ENCODE results near the gene DENND1A. TPM values are rescaled to one million over a fixed set of nuclear protein-coding genes. Genes with fewer than 3 reads are reported as not detected.

The DENND1A gene
- total and polyA plus RNA-seq, 2 experiments from 2014 or later = 13.1 to 14.5 TPM

DNA sequence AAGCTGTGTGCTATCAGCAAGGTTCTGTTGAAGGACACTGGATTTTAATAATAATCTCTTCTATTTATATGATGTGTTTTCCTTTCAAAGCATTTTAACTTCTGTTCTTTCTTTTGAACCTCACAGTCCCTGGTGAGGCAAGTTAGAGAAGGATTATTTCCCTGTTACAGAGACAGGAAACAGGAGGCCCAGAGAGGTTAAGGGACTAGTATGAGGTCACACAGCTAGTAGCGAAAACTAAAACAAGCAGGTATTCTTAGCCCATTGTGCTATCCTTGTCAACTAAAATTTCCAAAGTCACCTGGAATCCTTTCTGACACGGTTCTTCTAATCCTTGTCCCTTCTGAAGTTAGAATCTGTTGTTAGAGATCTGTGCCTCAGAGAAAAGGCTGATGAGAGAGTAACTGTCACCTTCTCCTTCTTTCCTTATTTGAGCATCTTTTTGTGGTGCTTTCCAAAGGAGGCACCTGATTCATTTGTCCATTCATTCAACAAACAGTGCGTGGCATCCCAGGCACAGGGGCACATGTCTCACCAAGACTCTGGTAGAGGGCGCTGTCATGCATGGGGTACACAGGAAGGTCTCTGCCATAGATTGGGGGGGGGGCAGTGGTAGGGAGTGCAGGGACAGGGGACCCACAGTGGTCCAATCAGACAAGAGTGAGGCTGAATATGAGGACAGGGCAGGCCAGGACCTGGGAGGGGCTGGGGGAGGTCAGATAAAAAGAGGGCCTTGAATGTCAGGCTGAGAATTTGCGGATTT is 512.5 kb downstream of the DENND1A start:
- DNase-seq (ENCODE audit: low read depth in 1 of 2, low spot score in 1 of 2) = no peak
- Histone ChIP-seq H3K36me3 (no peaks in the 10 kb centered on the region), H3K4me3 (no peak overlapping the region), H3K27ac (no peak overlapping the region), H3K27me3 (no peaks in the 10 kb centered on the region), H3K4me1 (ENCODE audit: low read depth) (peaks cover 17% of the 10 kb centered on the region), H3K9me3 (ENCODE audit: low read depth) (no peaks in the 10 kb centered on the region)
- TF ChIP-seq, protein P1, sequence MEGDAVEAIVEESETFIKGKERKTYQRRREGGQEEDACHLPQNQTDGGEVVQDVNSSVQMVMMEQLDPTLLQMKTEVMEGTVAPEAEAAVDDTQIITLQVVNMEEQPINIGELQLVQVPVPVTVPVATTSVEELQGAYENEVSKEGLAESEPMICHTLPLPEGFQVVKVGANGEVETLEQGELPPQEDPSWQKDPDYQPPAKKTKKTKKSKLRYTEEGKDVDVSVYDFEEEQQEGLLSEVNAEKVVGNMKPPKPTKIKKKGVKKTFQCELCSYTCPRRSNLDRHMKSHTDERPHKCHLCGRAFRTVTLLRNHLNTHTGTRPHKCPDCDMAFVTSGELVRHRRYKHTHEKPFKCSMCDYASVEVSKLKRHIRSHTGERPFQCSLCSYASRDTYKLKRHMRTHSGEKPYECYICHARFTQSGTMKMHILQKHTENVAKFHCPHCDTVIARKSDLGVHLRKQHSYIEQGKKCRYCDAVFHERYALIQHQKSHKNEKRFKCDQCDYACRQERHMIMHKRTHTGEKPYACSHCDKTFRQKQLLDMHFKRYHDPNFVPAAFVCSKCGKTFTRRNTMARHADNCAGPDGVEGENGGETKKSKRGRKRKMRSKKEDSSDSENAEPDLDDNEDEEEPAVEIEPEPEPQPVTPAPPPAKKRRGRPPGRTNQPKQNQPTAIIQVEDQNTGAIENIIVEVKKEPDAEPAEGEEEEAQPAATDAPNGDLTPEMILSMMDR (IDR thresholded peaks at IDR 0.05; ENCODE audit: low read depth, low read length) = no peak

DNA sequence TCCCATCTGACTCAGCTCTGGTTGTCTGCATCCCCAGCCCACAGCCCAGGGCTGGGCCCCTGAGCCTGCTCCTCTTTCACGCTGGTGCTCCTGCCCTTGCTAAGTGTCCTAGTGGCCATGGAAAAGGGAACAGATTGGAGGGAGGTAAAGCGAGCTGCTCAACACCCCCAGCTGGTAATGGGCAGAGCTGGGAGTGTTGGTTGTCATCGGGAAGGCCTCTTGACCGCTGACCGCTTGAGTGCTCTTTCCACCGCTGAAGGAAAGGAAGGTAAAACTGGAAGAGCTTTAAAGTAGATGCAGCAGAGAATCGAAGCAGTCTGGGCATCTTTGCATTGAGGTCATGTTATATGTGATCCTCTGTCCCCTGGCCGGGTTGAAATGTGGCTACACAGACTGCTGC is 513.8 kb downstream of the DENND1A start:
- TF ChIP-seq, protein P1 (IDR thresholded peaks at IDR 0.05; ENCODE audit: low read depth, low read length) = no peak
- DNase-seq (ENCODE audit: low read depth in 1 of 2, low spot score in 1 of 2) = no peak
- no peak overlapping the region for H3K4me3 ChIP-seq
- H3K27ac ChIP-seq = no peak overlapping the region
- H3K9me3 ChIP-seq (ENCODE audit: low read depth) = no peaks in the 10 kb centered on the region
- no peaks in the 10 kb centered on the region for H3K36me3 ChIP-seq
- H3K27me3 ChIP-seq = no peaks in the 10 kb centered on the region
- peaks cover 14% of the 10 kb centered on the region for H3K4me1 ChIP-seq (ENCODE audit: low read depth)

DNA sequence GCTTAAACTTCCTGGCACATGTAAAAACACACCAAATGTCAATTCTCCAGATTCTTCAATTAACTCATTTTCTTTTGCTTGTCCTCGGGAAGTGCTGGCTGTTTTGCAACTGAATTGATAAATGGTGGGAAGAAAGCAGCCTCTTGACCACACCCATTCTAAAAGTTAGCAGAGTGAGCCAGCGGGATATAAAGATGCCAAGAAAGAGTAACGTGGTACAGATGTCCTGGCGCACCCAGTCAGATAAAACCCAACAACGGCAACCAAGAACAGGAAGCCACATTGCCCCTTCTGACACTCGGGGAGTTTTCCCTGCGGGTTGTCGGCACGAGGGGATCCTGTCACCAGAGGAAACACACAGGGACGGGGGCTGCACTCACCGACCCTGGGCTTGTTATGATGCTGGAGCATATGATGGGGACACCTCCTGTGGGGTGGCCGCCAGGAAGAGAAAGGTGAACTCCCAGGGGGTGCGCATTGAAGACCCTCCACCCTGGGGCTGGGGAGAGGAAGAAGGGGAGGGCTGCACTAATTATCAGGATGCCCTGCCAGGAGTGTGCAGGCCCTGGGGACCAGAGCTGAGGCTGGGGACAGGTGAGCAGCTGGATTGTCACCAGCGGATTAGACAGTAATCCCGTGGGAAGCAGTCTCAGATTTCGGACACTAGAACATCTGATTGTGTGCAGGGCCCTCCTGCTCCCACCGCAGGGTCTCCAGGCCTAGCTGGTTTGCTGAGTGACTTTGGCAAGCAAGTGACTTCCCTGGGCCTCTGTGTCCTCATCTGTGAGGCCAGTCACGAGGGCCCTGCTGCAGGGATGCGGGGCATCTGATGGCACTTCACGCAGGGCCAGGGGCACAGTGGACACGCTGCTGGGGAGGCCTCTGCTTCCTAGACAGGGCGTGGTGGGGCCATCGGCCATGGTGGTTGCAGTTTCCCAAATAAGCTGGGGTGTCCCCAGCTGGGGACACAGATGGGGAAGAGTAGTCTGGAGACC is 514.7 kb downstream of the DENND1A start:
- H3K27me3 ChIP-seq = no peaks in the 10 kb centered on the region
- peak in 1 of 2 donors; percentile 28 for DNase-seq (ENCODE audit: low read depth in 1 of 2, low spot score in 1 of 2)
- no peaks in the 10 kb centered on the region for H3K36me3 ChIP-seq
- TF ChIP-seq, protein P1 (IDR thresholded peaks at IDR 0.05; ENCODE audit: low read depth, low read length) = no peak
- peaks cover 6% of the 10 kb centered on the region for H3K4me1 ChIP-seq (ENCODE audit: low read depth)
- H3K9me3 ChIP-seq (ENCODE audit: low read depth) = no peaks in the 10 kb centered on the region
- H3K27ac ChIP-seq = no peak overlapping the region
- H3K4me3 ChIP-seq = no peak overlapping the region

DNA sequence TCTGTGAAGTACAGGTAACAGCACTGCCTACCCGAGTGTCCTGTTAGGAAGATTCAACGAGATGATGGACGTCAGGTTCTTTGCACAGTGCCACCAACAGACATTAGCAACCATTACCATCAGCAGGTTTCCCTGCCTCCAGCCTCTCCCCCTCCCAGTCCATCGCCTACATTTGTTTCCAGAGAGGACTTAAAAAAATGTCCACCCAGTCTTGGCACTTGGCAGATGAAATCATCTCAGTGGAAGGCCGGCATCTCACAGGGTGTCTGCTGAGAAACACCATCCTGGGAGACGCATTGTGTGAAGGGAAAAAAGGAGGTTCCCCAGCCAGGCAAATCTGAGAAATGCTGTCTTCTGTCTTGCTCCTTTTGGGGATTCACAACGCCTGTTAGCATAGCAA is 515.7 kb downstream of the DENND1A start:
- DNase-seq (ENCODE audit: low read depth in 1 of 2, low spot score in 1 of 2) = no peak
- TF ChIP-seq, protein P1 (IDR thresholded peaks at IDR 0.05; ENCODE audit: low read depth, low read length) = no peak

DNA sequence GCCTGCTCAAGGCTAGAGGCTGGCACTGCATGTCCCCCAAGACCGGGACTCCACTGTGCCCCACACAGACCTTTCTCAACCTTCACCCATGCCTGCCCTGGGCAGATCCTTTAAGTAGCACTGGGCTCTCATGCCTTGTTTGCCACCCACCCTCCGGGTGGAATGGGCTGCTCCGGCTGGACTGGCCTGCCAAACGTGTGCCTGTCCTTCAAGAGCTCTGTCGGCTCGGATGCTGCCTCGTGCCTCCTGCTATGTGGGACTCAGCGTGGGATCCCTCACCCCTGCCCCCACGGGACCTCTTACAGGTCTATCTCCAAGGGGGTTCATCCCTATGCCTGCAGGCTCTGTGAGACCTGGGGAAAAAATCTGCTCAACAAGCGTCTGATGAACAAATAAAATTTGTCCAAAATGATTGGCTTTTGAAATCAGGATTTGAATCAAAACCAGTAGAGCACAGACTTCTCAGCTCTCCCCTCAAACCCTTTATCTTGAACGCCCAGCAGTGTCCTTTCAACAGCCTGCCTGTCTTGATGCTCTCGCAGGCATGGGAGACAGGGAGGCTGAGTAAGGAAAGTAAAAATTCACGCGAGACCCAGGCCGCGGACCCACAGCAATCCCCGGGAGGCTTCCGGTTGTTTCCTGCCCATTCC is 517.6 kb downstream of the DENND1A start:
- H3K9me3 ChIP-seq (ENCODE audit: low read depth) = no peaks in the 10 kb centered on the region
- H3K36me3 ChIP-seq = no peaks in the 10 kb centered on the region
- no peak for DNase-seq (ENCODE audit: low read depth in 1 of 2, low spot score in 1 of 2)
- TF ChIP-seq, protein P1 (IDR thresholded peaks at IDR 0.05; ENCODE audit: low read depth, low read length) = no peak
- no peak overlapping the region for H3K4me3 ChIP-seq
- no peaks in the 10 kb centered on the region for H3K4me1 ChIP-seq (ENCODE audit: low read depth)
- H3K27me3 ChIP-seq = no peaks in the 10 kb centered on the region
- H3K27ac ChIP-seq = no peak overlapping the region

More for the DNA sequence above, 515.7 kb downstream of the DENND1A start:
- H3K9me3 ChIP-seq (ENCODE audit: low read depth) = no peaks in the 10 kb centered on the region
- H3K4me3 ChIP-seq = no peak overlapping the region
- no peak overlapping the region for H3K27ac ChIP-seq
- no peaks in the 10 kb centered on the region for H3K27me3 ChIP-seq
- H3K4me1 ChIP-seq (ENCODE audit: low read depth) = no peaks in the 10 kb centered on the region
- H3K36me3 ChIP-seq = no peaks in the 10 kb centered on the region
